ENCODE measurements around the gene AGK. TPM values are rescaled to one million over a fixed set of nuclear protein-coding genes. Genes with fewer than 3 reads are reported as not detected.

The AGK gene
- total and polyA plus RNA-seq, 12 donors: 17.7 to 45.1 (median 38.3) TPM

GRCh38 chr7:141699860-141700259 lies 148.7 kb downstream of the AGK start:
- no peaks in the 10 kb centered on the region for H3K36me3 ChIP-seq
- ATAC-seq (no peak), DNase-seq (no peak)
- no peak overlapping the region for H3K27ac ChIP-seq
- H3K4me3 ChIP-seq: no peak overlapping the region
- 82% methylated on average over 3 of the region's 3 CpGs for WGBS, 2 donors
- intact Hi-C loops (cut with DNase I): loop anchor here in 2 of 10 donors (5.0 kb wide), 2 partner anchors 37 to 48 kb away; partner anchors contain the start of gene SSBP1 (in 2 of the 2)
- H3K27me3 ChIP-seq: no peaks in the 10 kb centered on the region
- TF ChIP-seq CTCF (IDR thresholded peaks at IDR 0.05): no peak
- peaks cover 0 to 60% (median 45%) of the 10 kb centered on the region in 9 donors for H3K4me1 ChIP-seq
- no peaks in the 10 kb centered on the region for H3K9me3 ChIP-seq

DNA sequence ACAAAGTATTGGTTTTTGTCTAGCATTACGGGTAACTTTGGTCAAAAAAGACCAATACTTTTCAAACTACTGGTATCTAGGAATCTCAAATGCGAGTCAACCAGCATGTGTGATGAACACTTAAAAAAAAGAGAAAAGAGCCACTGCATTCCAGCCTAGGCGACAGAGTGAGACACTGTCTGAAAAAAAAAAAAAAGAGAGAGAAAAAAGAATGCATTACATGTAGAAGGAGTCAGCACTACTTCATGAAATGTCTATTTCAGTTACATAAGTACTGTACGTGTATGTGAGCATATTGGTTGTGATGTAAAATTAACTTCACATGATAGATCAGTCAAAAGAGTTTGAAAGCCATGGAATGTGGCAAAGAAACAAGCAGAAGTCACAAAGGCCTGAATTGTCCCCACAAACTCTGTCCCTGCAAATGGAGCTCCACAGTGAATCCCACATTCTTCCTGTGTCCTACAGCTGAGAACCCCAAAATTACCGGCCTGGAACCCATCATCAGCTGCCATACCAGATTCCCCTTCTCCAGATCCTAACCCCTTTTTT lies 149.2 kb downstream of the AGK start:
- 64 to 70% methylated on average over 5 of the region's 5 CpGs for WGBS, 2 donors
- H3K4me3 ChIP-seq: peak overlapping the region in 7 of 10 donors; percentile 70 to 86 (median 80)
- no peaks in the 10 kb centered on the region for H3K27me3 ChIP-seq
- no peaks in the 10 kb centered on the region for H3K9me3 ChIP-seq
- H3K4me1 ChIP-seq: peaks cover 0 to 60% (median 44%) of the 10 kb centered on the region in 9 donors
- H3K36me3 ChIP-seq: no peaks in the 10 kb centered on the region
- H3K27ac ChIP-seq: peak overlapping the region in 7 of 10 donors; percentile 79 to 91 (median 86)
- no peak for DNase-seq
- no peak for ATAC-seq
- TF ChIP-seq CTCF (IDR thresholded peaks at IDR 0.05): no peak
- intact Hi-C loops (cut with DNase I): loop anchor here in 2 of 10 donors (5.0 kb wide), 2 partner anchors 37 to 48 kb away; partner anchors contain the start of gene SSBP1 (in 2 of the 2)

- H3K4me1 ChIP-seq: peaks cover 0 to 56% (median 38%) of the 10 kb centered on the region in 9 donors
- ATAC-seq: peak in 7 of 8 donors; percentile 10 to 43 (median 16)
- H3K4me3 ChIP-seq: peak overlapping the region; percentile 70 to 92 (median 84)
- DNase-seq: peak in 1 of 2 donors; percentile 14
- H3K27me3 ChIP-seq: no peaks in the 10 kb centered on the region
- WGBS, 2 donors: 15 to 20% methylated on average over 20 of the region's 20 CpGs
- no peaks in the 10 kb centered on the region for H3K9me3 ChIP-seq
- peak overlapping the region in 9 of 10 donors; percentile 79 to 91 (median 87) for H3K27ac ChIP-seq
- intact Hi-C loops (cut with DNase I): loop anchor here in 2 of 10 donors (5.0 kb wide), 2 partner anchors 36 to 49 kb away; partner anchors contain the start of gene SSBP1 (in 2 of the 2)
- TF ChIP-seq CTCF (IDR thresholded peaks at IDR 0.05): no peak
- H3K36me3 ChIP-seq: no peaks in the 10 kb centered on the region
These were observed 149.7 kb downstream of the AGK start for GRCh38 chr7:141700848-141701371.

- 0 to 1% methylated on average over 15 to 59 of the region's 59 CpGs for WGBS, 2 donors
- H3K4me3 ChIP-seq: peak overlapping the region; percentile 70 to 92 (median 84)
- DNase-seq (peak; percentile 45 to 46), ATAC-seq (peak; percentile 53 to 84 (median 71))
- H3K27me3 ChIP-seq: no peaks in the 10 kb centered on the region
- intact Hi-C loops (cut with DNase I): loop anchor here in 2 of 10 donors (5.0 kb wide), 2 partner anchors 36 to 49 kb away; partner anchors contain the start of gene SSBP1 (in 2 of the 2)
- H3K9me3 ChIP-seq: no peaks in the 10 kb centered on the region
- no peaks in the 10 kb centered on the region for H3K36me3 ChIP-seq
- peak overlapping the region; percentile 71 to 91 (median 86) for H3K27ac ChIP-seq
- no peak for TF ChIP-seq CTCF (IDR thresholded peaks at IDR 0.05)
- peaks cover 0 to 49% (median 32%) of the 10 kb centered on the region in 9 donors for H3K4me1 ChIP-seq
These were observed 150.4 kb downstream of the AGK start for GRCh38 chr7:141701489-141702046.

Measured in heart right ventricle (tissue), 16 donors.